Osteoblast (primary cell): ENCODE data around the gene PTHLH. TPM values are rescaled to one million over a fixed set of nuclear protein-coding genes. Genes with fewer than 3 reads are reported as not detected.
A peak's percentile ranks its signal among the peaks of the same experiment; 100 is the strongest.

Source experiments
- DNase-seq: peaks from one replicate; pipeline ENCODE4 v3.0.0; 2011; ENCODE audit warnings: low spot score, mixed read lengths; ENCODE audit not compliant: insufficient read length; ENCODE audit errors: missing footprints
- H2AFZ ChIP-seq: 2 replicates; pipeline ENCODE4 v1.6.0; 2011; ENCODE audit warnings: mild to moderate bottlenecking, low read length
- H3K27ac ChIP-seq: 2 replicates; pipeline ENCODE4 v1.5.1; 2011; ENCODE audit warnings: mild to moderate bottlenecking, low read depth, low read length, moderate library complexity
- H3K27me3 ChIP-seq: 2 replicates; pipeline ENCODE4 v1.6.0; 2012; ENCODE audit warnings: mild to moderate bottlenecking, control low read depth, inconsistent platforms, low read length, moderate library complexity; ENCODE audit not compliant: insufficient read depth
- H3K36me3 ChIP-seq: 2 replicates; pipeline ENCODE4 v1.5.1; 2011; ENCODE audit warnings: mild to moderate bottlenecking, low read length, control low read depth, moderate library complexity; ENCODE audit not compliant: insufficient read depth
- H3K4me1 ChIP-seq: 2 replicates; pipeline ENCODE4 v1.5.1; 2011; ENCODE audit warnings: mild to moderate bottlenecking, low read length, control low read depth, moderate library complexity; ENCODE audit not compliant: insufficient read depth
- H3K4me2 ChIP-seq: 2 replicates; pipeline ENCODE4 v1.6.0; 2011; ENCODE audit warnings: mild to moderate bottlenecking, low read length; ENCODE audit not compliant: insufficient read depth
- H3K4me3 ChIP-seq: fragments of 200-600 bp; sonication (generic); 3 replicates; pipeline ENCODE4 v1.5.1; 2012; ENCODE audit warnings: mild to moderate bottlenecking, low read length, inconsistent platforms; ENCODE audit not compliant: insufficient read depth
- H3K79me2 ChIP-seq: 2 replicates; pipeline ENCODE4 v1.6.0; 2012; ENCODE audit warnings: mild to moderate bottlenecking, low read length, control low read depth, inconsistent platforms; ENCODE audit not compliant: insufficient read depth
- H3K9me3 ChIP-seq: 2 replicates; pipeline ENCODE4 v1.5.1; 2011; ENCODE audit warnings: low read depth, low read length, control low read depth
- H4K20me1 ChIP-seq: 2 replicates; pipeline ENCODE4 v1.6.0; 2012; ENCODE audit warnings: mild to moderate bottlenecking, low read length, control low read depth; ENCODE audit not compliant: insufficient read depth
- total RNA-seq: library from RNA; depleted of rRNA; stranded (reverse); fragments of >200 nt; gene quantifications from 2 replicates; pipeline ENCODE4 v1.2.3, GENCODE V29; 2012
- TF ChIP-seq, protein P1 (sequence below): IDR thresholded peaks from 2 replicates; pipeline ENCODE4 v1.5.1; 2011; ENCODE audit warnings: mild to moderate bottlenecking, low read depth, low read length, moderate library complexity; ENCODE audit errors: extremely low read depth

PTHLH gene
- total RNA-seq, 1 donor: 2.2 TPM

DNA sequence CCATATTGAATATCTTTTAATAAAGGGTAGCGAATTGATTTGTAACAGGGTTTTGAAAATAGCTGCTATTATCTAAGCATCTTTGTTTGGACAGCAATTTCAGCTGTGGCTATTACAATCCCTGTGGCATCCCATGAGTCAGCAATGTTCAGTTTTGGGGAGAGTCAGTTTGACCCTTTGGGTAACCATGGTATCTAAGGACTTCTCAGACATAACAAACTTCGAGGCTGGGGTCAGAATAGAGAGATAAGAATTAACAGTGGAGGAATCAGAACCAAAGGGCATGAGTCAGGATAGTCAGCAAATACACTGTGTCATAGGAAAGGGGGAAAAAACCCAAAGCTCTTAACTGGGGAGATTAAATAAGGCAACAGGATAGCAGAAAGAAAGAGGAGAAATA lies 11.7 kb upstream of the PTHLH start:
- H3K36me3 ChIP-seq: no peaks in the 10 kb centered on the region
- H3K27ac ChIP-seq: peak overlapping the region; percentile 70
- H3K4me3 ChIP-seq: no peak overlapping the region

DNA sequence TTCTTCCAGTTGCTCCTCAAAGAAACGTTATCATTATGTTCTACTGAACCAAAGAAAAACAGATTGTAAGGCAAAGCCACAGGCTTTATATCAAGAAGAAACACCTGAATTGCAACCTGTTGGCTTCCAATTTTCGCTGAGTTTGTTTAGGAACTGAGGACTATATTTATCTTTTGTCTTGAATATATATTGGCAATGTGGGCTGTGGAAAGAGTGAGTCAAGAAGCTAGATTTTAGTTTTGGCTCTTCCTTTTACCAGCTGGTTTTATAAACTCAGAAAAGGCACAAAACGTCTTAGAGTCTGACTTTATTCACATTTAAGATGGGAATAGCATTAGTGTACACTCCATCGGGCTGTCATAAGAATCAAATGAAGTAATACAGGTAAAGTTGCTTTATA lies 10.4 kb upstream of the PTHLH start:
- no peak for DNase-seq
- H3K4me2 ChIP-seq: no peak overlapping the region

More for the DNA sequence above, 11.7 kb upstream of the PTHLH start:
- peak; percentile 63 for DNase-seq
- Histone ChIP-seq H2AFZ (no peak overlapping the region), H3K27me3 (no peaks in the 10 kb centered on the region), H4K20me1 (no peaks in the 10 kb centered on the region), H3K4me1 (peaks cover 26% of the 10 kb centered on the region), H3K4me2 (peak overlapping the region; percentile 15), H3K79me2 (no peaks in the 10 kb centered on the region), H3K9me3 (no peaks in the 10 kb centered on the region)
- TF ChIP-seq, protein P1, sequence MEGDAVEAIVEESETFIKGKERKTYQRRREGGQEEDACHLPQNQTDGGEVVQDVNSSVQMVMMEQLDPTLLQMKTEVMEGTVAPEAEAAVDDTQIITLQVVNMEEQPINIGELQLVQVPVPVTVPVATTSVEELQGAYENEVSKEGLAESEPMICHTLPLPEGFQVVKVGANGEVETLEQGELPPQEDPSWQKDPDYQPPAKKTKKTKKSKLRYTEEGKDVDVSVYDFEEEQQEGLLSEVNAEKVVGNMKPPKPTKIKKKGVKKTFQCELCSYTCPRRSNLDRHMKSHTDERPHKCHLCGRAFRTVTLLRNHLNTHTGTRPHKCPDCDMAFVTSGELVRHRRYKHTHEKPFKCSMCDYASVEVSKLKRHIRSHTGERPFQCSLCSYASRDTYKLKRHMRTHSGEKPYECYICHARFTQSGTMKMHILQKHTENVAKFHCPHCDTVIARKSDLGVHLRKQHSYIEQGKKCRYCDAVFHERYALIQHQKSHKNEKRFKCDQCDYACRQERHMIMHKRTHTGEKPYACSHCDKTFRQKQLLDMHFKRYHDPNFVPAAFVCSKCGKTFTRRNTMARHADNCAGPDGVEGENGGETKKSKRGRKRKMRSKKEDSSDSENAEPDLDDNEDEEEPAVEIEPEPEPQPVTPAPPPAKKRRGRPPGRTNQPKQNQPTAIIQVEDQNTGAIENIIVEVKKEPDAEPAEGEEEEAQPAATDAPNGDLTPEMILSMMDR: no peak

DNA sequence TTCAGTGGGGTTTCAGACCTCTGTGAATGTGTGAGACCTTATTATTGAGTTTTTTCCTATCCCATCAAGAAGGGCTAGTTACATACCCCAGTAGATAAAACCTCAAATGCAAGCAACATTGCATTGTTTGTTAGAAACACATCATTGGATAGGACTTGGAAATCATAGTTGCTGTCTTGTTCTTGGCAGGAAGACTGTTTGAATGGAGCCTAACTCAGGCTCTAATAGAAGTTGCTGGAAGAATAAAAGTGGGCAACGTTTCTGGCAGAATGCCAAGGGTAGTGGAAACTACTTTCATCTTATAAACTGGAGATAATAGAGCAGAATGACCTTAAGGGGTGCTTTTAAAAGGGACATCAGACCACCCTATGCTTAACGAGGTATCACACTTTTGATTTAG lies 9.9 kb upstream of the PTHLH start:
- peak; percentile 73 for DNase-seq
- TF ChIP-seq, protein P1: no peak
- H2AFZ ChIP-seq: no peak overlapping the region
- peak overlapping the region; percentile 40 for H3K27ac ChIP-seq
- H3K9me3 ChIP-seq: no peaks in the 10 kb centered on the region
- no peaks in the 10 kb centered on the region for H3K79me2 ChIP-seq
- H3K27me3 ChIP-seq: peaks cover 4% of the 10 kb centered on the region
- no peak overlapping the region for H3K4me3 ChIP-seq
- H3K4me1 ChIP-seq: peaks cover 26% of the 10 kb centered on the region
- H4K20me1 ChIP-seq: no peaks in the 10 kb centered on the region
- H3K4me2 ChIP-seq: peak overlapping the region; percentile 14
- no peaks in the 10 kb centered on the region for H3K36me3 ChIP-seq

More for the DNA sequence above, 10.4 kb upstream of the PTHLH start:
- Histone ChIP-seq H2AFZ (no peak overlapping the region), H3K27ac (no peak overlapping the region), H3K4me1 (peaks cover 26% of the 10 kb centered on the region), H3K4me3 (no peak overlapping the region), H3K36me3 (no peaks in the 10 kb centered on the region), H3K9me3 (no peaks in the 10 kb centered on the region), H4K20me1 (no peaks in the 10 kb centered on the region), H3K79me2 (no peaks in the 10 kb centered on the region), H3K27me3 (peaks cover 4% of the 10 kb centered on the region)
- TF ChIP-seq, protein P1: no peak

DNA sequence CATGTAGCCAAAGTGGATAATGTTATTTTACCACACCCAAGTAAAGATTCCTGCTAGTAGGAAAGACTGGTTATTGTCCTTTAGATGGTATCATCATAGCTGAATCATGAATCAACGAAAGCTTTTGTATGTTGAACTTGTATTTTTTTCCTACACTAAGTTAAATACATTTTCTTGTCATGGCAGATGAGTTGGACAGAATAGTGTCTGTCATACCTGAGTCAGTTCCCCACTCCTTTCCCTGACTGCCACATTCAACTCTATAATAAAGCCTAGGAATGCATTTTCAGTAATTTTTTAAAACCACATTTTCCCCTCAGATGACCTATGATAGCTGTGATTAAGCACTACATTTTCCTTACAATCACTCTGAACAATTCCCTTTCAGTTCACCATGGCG lies 9.3 kb upstream of the PTHLH start:
- Histone ChIP-seq H3K4me2 (peak overlapping the region; percentile 14), H3K4me3 (no peak overlapping the region), H3K27ac (peak overlapping the region; percentile 40), H3K9me3 (no peaks in the 10 kb centered on the region), H4K20me1 (no peaks in the 10 kb centered on the region), H3K36me3 (no peaks in the 10 kb centered on the region), H2AFZ (no peak overlapping the region), H3K4me1 (peaks cover 26% of the 10 kb centered on the region), H3K79me2 (no peaks in the 10 kb centered on the region), H3K27me3 (peaks cover 4% of the 10 kb centered on the region)
- TF ChIP-seq, protein P1: no peak
- DNase-seq: no peak
